Keratinocyte (primary cell): ENCODE results near the gene FAM221B. TPM values are rescaled to one million over a fixed set of nuclear protein-coding genes. Genes with fewer than 3 reads are reported as not detected.

ENCODE experiments used
- DNase-seq: peaks from one replicate; pipeline ENCODE4 v3.0.0-alpha.2; 2011; ENCODE audit warnings: low read depth, missing footprints, low spot score
- FAIRE-seq: peaks from 2 replicates; lab custom pipeline; 2011; peaks lifted over from hg19 to GRCh38; lab: Jason Lieb, UNC
- H2AFZ ChIP-seq: 2 replicates; pipeline ENCODE4 v1.6.0; 2012; ENCODE audit warnings: low read length, control low read depth, inconsistent platforms; ENCODE audit not compliant: control insufficient read depth
- H3K27ac ChIP-seq: 2 replicates; pipeline ENCODE4 v1.5.1; 2011; ENCODE audit warnings: low read length; ENCODE audit not compliant: control insufficient read depth, insufficient read depth
- H3K27me3 ChIP-seq: 3 replicates; pipeline ENCODE4 v1.6.0; 2011; ENCODE audit warnings: low read length; ENCODE audit not compliant: control insufficient read depth, insufficient read depth; ENCODE audit errors: extremely low read depth
- H3K36me3 ChIP-seq, 2 experiments: 2 replicates in 1 of 2; 3 replicates in 1 of 2; pipeline ENCODE4 v1.5.1; 2011; ENCODE audit warnings: low read length in 2 of 2, mild to moderate bottlenecking in 1 of 2; ENCODE audit not compliant: control insufficient read depth in 2 of 2, insufficient read depth in 2 of 2; ENCODE audit errors: extremely low read depth in 1 of 2
- H3K4me1 ChIP-seq: 3 replicates; pipeline ENCODE4 v1.5.1; 2011; ENCODE audit warnings: low read length; ENCODE audit not compliant: control insufficient read depth, insufficient read depth; ENCODE audit errors: extremely low read depth
- H3K4me2 ChIP-seq: 3 replicates; pipeline ENCODE4 v1.6.0; 2011; ENCODE audit warnings: low read depth, low read length; ENCODE audit not compliant: control insufficient read depth, insufficient read depth; ENCODE audit errors: extremely low read depth
- H3K4me3 ChIP-seq, 3 experiments: fragments of 200-600 bp in 1 of 3; sonication (generic) in 1 of 3; 2 replicates in 2 of 3; 3 replicates in 1 of 3; pipeline ENCODE4 v1.5.1; 2011 to 2016; ENCODE audit warnings: low read length in 3 of 3, mild to moderate bottlenecking in 3 of 3, control low read depth in 2 of 3, inconsistent platforms in 1 of 3, low read depth in 1 of 3, mixed read lengths in 1 of 3, mixed run types in 1 of 3, moderate library complexity in 1 of 3; ENCODE audit not compliant: control insufficient read depth in 2 of 3, insufficient read depth in 2 of 3; ENCODE audit errors: extremely low read depth in 1 of 3
- H3K79me2 ChIP-seq: 2 replicates; pipeline ENCODE4 v1.6.0; 2012; ENCODE audit warnings: low read length; ENCODE audit not compliant: control insufficient read depth, insufficient read depth
- H3K9ac ChIP-seq: 3 replicates; pipeline ENCODE4 v1.6.0; 2011; ENCODE audit warnings: low read length; ENCODE audit not compliant: control insufficient read depth, insufficient read depth; ENCODE audit errors: extremely low read depth
- H3K9me1 ChIP-seq: 3 replicates; pipeline ENCODE4 v1.6.0; 2011; ENCODE audit warnings: low read length; ENCODE audit not compliant: control insufficient read depth, insufficient read depth; ENCODE audit errors: extremely low read depth
- H3K9me3 ChIP-seq: 2 replicates; pipeline ENCODE4 v1.5.1; 2012; ENCODE audit warnings: low read depth, low read length; ENCODE audit not compliant: control insufficient read depth
- H4K20me1 ChIP-seq: 3 replicates; pipeline ENCODE4 v1.6.0; 2011; ENCODE audit warnings: low read length; ENCODE audit not compliant: control insufficient read depth, insufficient read depth; ENCODE audit errors: extremely low read depth
- EZH2 ChIP-seq: IDR thresholded peaks from one replicate; pipeline ENCODE4 v1.6.1; 2012; ENCODE audit warnings: inconsistent platforms, mild to moderate bottlenecking, low read length, moderate library complexity
- dilution Hi-C: fragments of 300-500 bp; cut with MboI; formaldehyde crosslinking; loops from one replicate; pipeline ENCODE4 v1.7.0; 2020; ENCODE audit warnings: low sequenced_read_pairs; ENCODE audit not compliant: extremely low pct_ligation_motif_present
- polyA plus RNA-seq, 5 experiments: library from polyadenylated mRNA; depleted of rRNA in 3 of 5; stranded (reverse) in 3 of 5; stranded (forward) in 1 of 5; unstranded in 1 of 5; fragments of >200 nt; gene quantifications; 1 replicate in 1 of 5; 2 replicates in 3 of 5; 3 replicates in 1 of 5; pipeline versions ENCODE4 v1.2.1 to v1.2.3, GENCODE V29; 2011 to 2012; ENCODE audit warnings: missing spikeins in 2 of 5, low read depth in 1 of 5, low replicate concordance in 1 of 5
- TF ChIP-seq, protein P1 (sequence below), 3 experiments: IDR thresholded peaks in 1 of 3; conservative IDR thresholded peaks in 1 of 3; optimal IDR thresholded peaks in 1 of 3; 2 replicates in 2 of 3; 3 replicates in 1 of 3; pipeline versions ENCODE3 to v1.5.1; 2011; ENCODE audit warnings: low read length in 3 of 3, mild to moderate bottlenecking in 3 of 3, moderate library complexity in 2 of 3, control low read depth in 1 of 3, inconsistent platforms in 1 of 3; ENCODE audit not compliant: insufficient read depth in 2 of 3; ENCODE audit errors: extremely low read depth in 1 of 3

The FAM221B gene
- polyA plus RNA-seq, 1 donor (not counting 4 experiments of a cell fraction or from before 2014, with no cell fraction given), result not detected

GRCh38 chr9:35867538-35867937 is 39.0 kb upstream of the FAM221B start:
- no peak overlapping the region for H3K4me3 ChIP-seq
- H3K9me3 ChIP-seq, result no peaks in the 10 kb centered on the region
- H3K27me3 ChIP-seq, result no peaks in the 10 kb centered on the region
- no peaks in the 10 kb centered on the region for H3K9me1 ChIP-seq
- H3K4me1 ChIP-seq, result peaks cover 6% of the 10 kb centered on the region
- no peaks in the 10 kb centered on the region for H3K36me3 ChIP-seq
- H3K79me2 ChIP-seq, result no peaks in the 10 kb centered on the region
- DNase-seq (no peak), FAIRE-seq (no peak)
- H3K27ac ChIP-seq, result no peak overlapping the region
- no peak for TF ChIP-seq EZH2
- TF ChIP-seq, protein P1, sequence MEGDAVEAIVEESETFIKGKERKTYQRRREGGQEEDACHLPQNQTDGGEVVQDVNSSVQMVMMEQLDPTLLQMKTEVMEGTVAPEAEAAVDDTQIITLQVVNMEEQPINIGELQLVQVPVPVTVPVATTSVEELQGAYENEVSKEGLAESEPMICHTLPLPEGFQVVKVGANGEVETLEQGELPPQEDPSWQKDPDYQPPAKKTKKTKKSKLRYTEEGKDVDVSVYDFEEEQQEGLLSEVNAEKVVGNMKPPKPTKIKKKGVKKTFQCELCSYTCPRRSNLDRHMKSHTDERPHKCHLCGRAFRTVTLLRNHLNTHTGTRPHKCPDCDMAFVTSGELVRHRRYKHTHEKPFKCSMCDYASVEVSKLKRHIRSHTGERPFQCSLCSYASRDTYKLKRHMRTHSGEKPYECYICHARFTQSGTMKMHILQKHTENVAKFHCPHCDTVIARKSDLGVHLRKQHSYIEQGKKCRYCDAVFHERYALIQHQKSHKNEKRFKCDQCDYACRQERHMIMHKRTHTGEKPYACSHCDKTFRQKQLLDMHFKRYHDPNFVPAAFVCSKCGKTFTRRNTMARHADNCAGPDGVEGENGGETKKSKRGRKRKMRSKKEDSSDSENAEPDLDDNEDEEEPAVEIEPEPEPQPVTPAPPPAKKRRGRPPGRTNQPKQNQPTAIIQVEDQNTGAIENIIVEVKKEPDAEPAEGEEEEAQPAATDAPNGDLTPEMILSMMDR (optimal IDR thresholded peaks at IDR 0.05 in 1 of 3, IDR thresholded peaks at IDR 0.05 in 1 of 3, conservative IDR thresholded peaks at IDR 0.05 in 1 of 3; ENCODE audit: extremely low read depth in 1 of 3, insufficient read depth in 2 of 3, low read length in 3 of 3), result no peak
- H4K20me1 ChIP-seq, result no peaks in the 10 kb centered on the region
- dilution Hi-C loops, result no loop called here
- no peak overlapping the region for H3K4me2 ChIP-seq
- H3K9ac ChIP-seq, result no peak overlapping the region
- no peak overlapping the region for H2AFZ ChIP-seq

- no peaks in the 10 kb centered on the region for H3K9me3 ChIP-seq
- no peak overlapping the region for H3K27ac ChIP-seq
- DNase-seq (no peak), FAIRE-seq (no peak)
- no peaks in the 10 kb centered on the region for H3K4me1 ChIP-seq
- H3K4me2 ChIP-seq, result no peak overlapping the region
- H3K9ac ChIP-seq, result no peak overlapping the region
- TF ChIP-seq EZH2, result no peak
- TF ChIP-seq, protein P1 (optimal IDR thresholded peaks at IDR 0.05 in 1 of 3, IDR thresholded peaks at IDR 0.05 in 1 of 3, conservative IDR thresholded peaks at IDR 0.05 in 1 of 3; ENCODE audit: extremely low read depth in 1 of 3, insufficient read depth in 2 of 3, low read length in 3 of 3), result no peak
- no peaks in the 10 kb centered on the region for H3K27me3 ChIP-seq
- no peaks in the 10 kb centered on the region for H3K9me1 ChIP-seq
- H3K79me2 ChIP-seq, result no peaks in the 10 kb centered on the region
- no peak overlapping the region for H3K4me3 ChIP-seq
- no peaks in the 10 kb centered on the region for H3K36me3 ChIP-seq
- dilution Hi-C loops, result no loop called here
- H4K20me1 ChIP-seq, result no peaks in the 10 kb centered on the region
- H2AFZ ChIP-seq, result no peak overlapping the region
Measured at GRCh38 chr9:35864695-35865255, 36.2 kb upstream of the FAM221B start.
